NCI-H1694 treated with DMSO at 0.1 percent for 48 hours (cell line): ENCODE measurements around the gene IRX5.

Experiments used
- DNase-seq: peaks from one replicate; lab custom pipeline; 2025; lab: John Stamatoyannopoulos, UW

IRX5 gene

DNA sequence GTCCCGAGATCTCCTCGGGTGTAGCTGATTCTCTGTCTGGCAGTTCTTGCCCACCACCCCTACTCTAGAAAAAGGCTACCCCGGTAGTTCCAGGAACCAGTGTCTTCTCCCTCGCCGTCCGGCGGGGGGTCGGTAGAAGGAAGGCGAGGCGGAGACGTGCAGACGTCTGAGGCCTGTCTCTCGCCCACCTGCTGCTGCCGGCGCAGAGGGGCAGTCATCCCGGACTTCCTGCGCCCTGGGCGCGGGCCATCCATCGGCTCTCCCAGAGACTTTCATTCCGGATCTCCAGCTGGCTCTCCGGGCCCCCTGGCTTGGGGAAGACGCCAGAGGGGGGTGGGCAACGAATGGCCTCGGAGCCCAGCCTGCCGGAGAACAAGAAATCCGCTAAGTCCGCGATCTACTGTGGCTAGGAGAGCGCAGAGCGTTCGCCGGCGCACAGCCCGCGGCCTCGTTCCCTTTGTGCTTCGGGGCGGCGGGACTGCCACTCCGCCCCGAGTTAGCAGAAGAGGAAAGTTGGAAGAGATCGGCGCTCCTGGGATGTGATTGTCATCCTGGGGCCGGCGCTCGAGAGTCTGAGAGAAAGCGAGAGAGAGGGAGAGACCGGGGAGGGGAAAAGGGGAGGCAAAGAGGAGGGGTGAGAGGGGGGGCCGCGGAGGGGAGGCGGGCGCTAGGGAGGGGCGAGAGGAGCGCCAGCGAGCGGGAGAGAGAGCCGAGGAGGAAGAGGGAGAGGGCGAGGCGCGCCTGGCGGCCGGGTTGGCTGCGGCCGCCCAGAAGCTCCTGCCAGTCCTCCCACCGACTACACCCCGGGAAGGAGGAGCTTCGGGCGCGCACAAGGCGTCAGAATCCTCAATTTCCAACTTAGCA is at the start of gene IRX5:
Gene IRX5 (plus strand): TSS at position 861 of the 864 bp plus-strand sequence. CDS start 334 bp downstream, outside the sequence.
- peak; percentile 91 for DNase-seq

- DNase-seq = no peak
Measured at GRCh38 chr16:54882556-54882955, 48.1 kb upstream of the IRX5 start.

- DNase-seq = no peak
Measured at GRCh38 chr16:54883358-54883757, 47.3 kb upstream of the IRX5 start.

DNA sequence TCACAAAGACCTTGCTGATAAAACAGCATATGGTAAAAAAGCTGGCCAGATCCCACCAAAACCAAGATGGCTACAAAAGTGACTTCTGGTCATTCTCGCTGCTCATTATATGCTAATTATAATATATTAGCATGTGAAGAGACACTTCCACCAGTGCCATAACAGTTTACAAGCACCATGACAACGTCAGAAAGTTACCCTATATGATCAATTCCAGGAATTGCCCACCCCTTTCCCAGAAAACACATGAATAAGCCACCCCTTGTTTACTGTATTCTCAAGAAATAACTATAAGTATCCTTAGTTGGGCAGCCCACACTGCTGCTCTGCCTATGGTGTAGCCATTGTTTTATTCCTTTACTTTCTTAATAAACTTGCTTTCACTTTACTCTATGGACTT is 44.6 kb upstream of the IRX5 start:
- no peak for DNase-seq

GRCh38 chr16:54890381-54890780 is 40.3 kb upstream of the IRX5 start:
- DNase-seq = no peak

- DNase-seq = no peak
Measured at GRCh38 chr16:54891346-54891745, 39.3 kb upstream of the IRX5 start.

DNA sequence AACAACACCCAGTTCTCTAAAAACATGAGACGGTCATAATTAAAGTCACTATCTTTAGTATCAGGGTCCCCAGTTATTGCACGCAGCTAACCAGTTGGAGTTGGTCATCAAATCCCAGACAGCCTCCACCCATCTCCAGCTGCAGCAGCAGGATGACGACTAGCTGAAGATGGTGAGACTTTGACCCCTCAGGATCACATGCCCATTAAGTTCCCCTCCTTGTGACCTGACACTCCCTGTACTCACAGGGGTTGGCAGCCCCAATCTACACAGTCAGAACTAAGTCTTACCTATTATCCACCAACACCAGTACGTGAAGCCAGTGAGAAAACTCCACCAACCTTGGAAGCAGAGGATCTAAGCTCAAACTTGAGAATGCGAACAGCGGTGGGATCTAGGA is 37.7 kb upstream of the IRX5 start:
- DNase-seq = no peak

- no peak for DNase-seq
Measured at GRCh38 chr16:54897930-54898329, 32.7 kb upstream of the IRX5 start.

GRCh38 chr16:54901606-54902005 is 29.1 kb upstream of the IRX5 start:
- no peak for DNase-seq

GRCh38 chr16:54903047-54903446 is 27.6 kb upstream of the IRX5 start:
- no peak for DNase-seq

GRCh38 chr16:54911079-54911478 is 19.6 kb upstream of the IRX5 start:
- DNase-seq = no peak

GRCh38 chr16:54912720-54913119 is 17.9 kb upstream of the IRX5 start:
- no peak for DNase-seq

- peak; percentile 52 for DNase-seq
Measured at GRCh38 chr16:54921206-54921824, 9.3 kb upstream of the IRX5 start.

GRCh38 chr16:54923055-54923473 is 7.6 kb upstream of the IRX5 start:
- no peak for DNase-seq

DNA sequence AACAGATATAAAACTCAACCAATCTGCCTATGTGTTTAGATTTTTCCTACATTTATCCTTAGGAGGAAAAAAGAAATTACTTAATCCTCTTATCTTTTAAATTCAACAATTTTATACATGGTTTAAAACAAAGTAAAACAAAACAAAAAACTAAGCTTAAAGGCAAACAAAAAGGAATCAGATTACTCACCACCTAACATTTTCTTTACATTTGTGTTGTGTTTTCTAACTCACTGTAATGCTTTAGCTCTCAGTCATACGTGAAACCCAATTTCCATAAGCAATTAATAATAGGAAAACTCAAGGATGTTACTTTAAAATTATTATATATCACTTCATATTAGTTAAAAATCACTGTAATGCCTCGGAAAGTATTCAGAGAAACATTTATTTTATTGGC is 6.7 kb upstream of the IRX5 start:
- DNase-seq = no peak

DNA sequence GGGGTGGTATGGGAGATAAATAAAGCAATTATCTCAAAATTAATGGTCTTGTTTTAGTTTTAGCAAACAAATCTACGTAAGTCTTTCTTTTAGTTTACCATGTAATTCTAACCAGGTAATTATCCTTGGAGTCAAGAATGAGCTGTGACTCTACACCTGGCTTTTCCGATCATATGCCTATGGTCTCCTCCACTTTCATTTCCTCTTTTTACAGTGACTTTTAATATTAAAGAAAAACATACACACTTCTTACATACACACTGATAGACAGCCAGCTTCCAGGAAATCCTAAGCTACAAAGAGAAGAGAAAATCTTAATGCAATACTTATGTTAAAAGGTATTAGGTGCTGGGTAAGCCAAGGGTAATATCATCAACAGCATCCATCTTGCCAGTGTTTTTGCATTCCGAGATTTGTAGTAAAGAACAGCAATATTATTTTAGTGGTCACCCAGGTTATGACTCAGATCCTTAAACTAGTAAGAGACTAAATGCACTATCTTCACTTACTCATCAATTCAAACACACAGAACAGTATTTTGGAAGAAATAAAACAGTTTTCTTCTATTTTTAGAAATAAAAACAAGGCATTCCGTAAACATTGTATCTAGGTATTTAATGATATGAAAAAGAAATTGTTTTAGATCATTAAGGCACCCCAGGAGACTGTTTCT is 4.4 kb upstream of the IRX5 start:
- no peak for DNase-seq

- DNase-seq = peak; percentile 10
Measured at GRCh38 chr16:54927125-54928015, 3.3 kb upstream of the IRX5 start.

GRCh38 chr16:54928016-54928356 is 2.7 kb upstream of the IRX5 start:
- DNase-seq = peak; percentile 38

GRCh38 chr16:54928411-54929089 is 2.1 kb upstream of the IRX5 start:
- DNase-seq = peak; percentile 38

- DNase-seq = peak; percentile 94
Measured at GRCh38 chr16:54929090-54930004, 1.3 kb upstream of the IRX5 start.

- no peak for DNase-seq
Measured at GRCh38 chr16:54930869-54931119, 129 bp downstream of the IRX5 start.
